Choroid plexus epithelial cell (primary cell): ENCODE measurements around the gene MARF1.
"Not testable (repeated sequence)": the region's sequence is repeated elsewhere in the genome, so short reads cannot be mapped to it uniquely, and the experiment has no call there.

Experiments used
- DNase-seq: peaks from one replicate; pipeline ENCODE4 v3.0.0-alpha.2; 2010; ENCODE audit warnings: low read depth
- H3K4me3 ChIP-seq: 2 replicates; pipeline ENCODE4 v1.5.1; 2011; ENCODE audit warnings: low read depth, mild to moderate bottlenecking, control low read depth, low read length, moderate library complexity
- TF ChIP-seq, protein P1 (sequence below): conservative IDR thresholded peaks from 2 replicates; pipeline ENCODE4 v1.5.1; 2011; ENCODE audit warnings: low read depth, mild to moderate bottlenecking, control low read depth, inconsistent platforms, low read length, moderate library complexity

MARF1 gene

DNA sequence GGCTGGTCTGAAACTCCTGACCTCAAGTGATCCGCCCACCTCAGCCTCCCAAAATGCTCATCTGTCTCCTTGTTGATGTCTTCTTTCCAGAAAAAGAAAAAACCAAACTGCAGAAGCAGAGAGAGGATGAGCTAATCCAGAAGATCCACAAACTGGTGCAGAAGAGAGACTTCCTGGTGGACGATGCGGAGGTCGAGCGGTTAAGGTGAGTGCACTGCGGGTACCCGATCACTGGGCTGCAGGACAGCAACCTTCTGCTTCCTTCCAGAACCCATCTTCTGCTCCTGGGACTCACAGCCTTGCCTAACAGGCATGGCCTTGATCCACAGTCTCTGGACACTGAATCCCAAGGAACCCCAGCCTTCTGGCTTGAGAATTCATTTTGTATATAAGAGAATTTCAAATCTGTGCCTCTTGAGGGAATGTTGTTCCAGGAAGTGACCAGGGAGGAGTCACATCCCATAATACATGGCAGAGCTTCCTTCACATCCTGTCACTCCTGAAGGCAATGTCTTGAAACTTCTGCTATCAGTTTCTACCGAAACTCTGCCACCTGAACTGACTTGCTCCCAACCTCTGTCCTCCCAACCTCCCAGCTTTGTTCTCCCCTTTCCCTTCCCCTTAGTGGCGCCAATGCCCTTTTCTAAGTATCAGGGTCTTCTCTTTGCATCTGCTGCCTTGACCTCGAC, 61.7 kb downstream of the MARF1 start:
- H3K4me3 ChIP-seq, result no peak overlapping the region
- no peak for DNase-seq
- TF ChIP-seq, protein P1, sequence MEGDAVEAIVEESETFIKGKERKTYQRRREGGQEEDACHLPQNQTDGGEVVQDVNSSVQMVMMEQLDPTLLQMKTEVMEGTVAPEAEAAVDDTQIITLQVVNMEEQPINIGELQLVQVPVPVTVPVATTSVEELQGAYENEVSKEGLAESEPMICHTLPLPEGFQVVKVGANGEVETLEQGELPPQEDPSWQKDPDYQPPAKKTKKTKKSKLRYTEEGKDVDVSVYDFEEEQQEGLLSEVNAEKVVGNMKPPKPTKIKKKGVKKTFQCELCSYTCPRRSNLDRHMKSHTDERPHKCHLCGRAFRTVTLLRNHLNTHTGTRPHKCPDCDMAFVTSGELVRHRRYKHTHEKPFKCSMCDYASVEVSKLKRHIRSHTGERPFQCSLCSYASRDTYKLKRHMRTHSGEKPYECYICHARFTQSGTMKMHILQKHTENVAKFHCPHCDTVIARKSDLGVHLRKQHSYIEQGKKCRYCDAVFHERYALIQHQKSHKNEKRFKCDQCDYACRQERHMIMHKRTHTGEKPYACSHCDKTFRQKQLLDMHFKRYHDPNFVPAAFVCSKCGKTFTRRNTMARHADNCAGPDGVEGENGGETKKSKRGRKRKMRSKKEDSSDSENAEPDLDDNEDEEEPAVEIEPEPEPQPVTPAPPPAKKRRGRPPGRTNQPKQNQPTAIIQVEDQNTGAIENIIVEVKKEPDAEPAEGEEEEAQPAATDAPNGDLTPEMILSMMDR, result no peak

DNA sequence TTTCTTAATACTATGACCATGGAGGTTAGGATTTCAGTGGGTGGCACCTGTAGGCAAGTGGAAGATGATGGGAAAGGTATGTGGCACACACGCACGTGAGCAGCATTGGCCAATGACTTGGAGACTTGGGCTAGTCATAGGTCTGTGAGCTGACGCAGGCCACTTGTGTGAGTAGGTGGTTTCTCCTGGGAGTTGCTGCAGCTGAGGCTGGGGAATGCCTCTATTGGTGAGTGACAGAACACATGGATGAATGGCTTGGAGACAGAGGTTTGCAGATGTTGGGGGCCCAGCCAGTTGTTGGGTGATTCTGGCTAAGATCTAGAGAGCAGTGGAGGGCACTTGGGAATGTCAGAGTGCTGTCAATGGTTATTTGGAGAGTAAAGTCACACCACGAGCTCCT, 64.1 kb downstream of the MARF1 start:
- H3K4me3 ChIP-seq, result no peak overlapping the region
- no peak for DNase-seq
- TF ChIP-seq, protein P1, result no peak

DNA sequence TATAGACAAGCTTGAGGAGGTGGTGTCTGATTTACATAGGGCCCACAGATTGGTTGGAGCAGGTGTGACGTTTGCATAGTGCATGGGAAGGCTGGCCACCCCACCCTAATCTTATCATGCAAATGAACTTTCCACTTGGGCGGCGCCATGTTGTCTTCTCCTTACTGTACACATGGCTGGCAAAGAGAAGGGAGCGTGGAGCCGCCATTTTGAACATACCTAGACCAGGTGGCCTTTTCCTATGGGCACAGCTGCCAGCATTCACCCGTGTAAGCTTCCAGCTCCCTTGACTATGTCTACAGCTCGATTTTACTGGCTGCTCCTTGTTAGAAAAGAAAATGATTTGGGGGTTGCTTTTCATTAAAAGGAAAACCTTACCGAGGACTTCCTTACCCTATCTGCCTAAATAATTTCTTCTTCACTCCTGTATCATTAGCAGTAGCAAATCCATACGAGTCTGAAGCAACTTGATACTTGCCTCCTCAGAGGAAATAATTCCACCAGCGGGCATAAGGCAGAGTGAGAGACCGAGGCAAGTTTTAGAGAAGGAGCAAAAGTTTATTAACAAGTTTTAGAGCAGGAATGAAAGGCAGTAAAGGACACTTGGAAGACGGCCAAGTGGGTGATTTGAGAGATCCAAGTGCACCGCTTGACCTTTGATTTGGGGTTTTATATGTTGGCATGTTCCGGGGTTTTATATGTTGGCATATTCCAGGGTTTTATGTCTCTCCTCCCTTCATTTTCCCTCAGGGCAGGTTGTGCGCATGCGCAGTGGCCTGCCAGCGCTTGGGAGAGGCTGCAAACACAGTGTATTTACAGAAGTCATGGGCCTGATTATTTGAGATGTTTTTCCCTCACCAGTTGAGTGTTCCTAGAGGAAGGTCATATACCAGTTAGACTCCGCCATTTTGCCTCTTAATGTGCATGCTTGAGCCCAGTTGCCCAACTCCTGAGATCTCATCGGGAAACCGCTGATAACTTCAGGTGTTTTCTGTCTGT, 65.7 kb downstream of the MARF1 start:
- H3K4me3 ChIP-seq, result no peak overlapping the region
- TF ChIP-seq, protein P1, result no peak
- no peak for DNase-seq

DNA sequence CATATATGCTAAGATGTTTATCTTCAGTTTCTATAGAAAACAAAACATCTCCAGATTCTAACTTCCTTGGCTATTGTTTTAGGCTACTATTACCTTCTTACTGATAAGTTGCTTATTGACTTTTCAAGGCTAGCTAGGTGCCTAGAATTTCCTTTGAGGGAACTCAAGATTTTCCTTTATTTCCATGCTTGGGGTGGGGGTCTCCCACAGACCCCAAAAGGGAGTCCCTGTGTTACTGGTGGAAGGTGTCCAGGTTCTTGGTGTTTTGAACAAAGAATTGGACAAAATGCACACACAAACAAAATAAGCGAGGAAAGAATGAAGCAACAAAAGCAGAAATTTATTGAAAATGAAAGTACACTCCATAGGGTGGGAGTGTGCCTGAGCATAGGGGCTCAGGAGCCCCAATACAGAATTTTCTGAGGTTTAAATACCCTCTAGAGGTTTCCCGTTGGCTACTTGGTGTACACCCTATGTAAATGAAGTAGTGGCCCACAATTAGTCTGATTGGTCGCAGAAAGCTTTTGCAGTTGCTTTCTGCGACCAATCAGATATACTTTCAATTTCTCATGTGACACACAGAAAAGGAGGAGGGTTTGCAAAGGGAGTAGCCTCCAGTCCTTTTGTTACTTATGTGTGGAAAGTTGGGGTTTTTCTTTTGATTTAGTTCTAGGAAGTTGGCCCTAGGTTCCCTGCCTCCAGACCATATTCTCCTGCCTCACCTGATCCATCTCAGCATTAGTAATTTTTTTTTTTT, 67.5 kb downstream of the MARF1 start:
- no peak for DNase-seq
- TF ChIP-seq, protein P1, result no peak
- H3K4me3 ChIP-seq, result no peak overlapping the region

DNA sequence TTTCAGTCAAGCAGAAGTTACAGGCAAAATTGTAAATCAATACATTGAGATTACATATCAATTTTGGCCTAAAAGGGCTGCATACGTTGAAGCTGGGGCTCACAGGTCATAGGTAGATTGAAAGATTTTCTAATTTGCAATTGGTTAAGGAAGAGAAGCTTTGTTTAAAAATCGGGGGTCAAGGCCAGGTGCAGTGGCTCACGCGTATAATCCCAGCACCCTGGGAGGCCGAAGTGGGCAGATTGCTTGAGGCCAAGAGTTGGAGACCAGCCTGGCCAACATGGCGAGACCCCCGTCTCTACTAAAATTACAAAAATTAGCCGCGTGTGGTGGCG, 68.4 kb downstream of the MARF1 start:
- TF ChIP-seq, protein P1, result no peak
- no peak overlapping the region for H3K4me3 ChIP-seq
- DNase-seq, result no peak

DNA sequence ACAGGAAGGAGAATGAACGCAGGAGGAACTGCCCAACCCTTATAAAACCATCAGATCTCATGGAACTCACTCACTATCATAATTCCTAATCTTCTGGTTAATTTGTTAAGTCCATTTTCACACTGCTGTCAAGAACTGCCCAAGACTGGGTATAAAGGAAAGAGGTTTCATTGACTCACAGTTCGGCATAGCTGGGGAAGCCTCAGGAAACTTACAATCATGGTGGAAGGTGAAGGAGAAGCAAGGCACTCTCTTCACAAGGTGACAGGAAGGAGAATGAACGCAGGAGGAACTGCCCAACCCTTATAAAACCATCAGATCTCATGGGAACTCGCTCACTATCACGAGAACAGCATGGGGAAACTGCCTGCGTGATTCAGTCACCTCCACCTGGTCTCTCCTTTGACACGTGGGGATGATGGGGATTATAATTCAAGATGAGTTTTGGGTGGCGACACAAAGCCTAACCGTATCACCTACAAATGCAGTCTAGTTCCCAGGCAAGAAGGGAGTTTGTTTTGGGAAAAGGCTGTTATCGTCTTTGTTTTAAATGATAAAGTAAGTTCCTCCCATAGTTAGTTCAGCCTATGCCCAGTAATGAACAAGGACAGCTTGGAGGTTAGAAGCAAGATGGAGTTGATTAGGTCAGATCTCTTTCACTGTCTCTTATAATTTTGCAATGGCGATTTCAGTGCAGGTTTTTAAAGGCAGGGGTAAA, 68.9 kb downstream of the MARF1 start:
- not testable (repeated sequence) for DNase-seq, H3K4me3 ChIP-seq
